ENCODE measurements around the gene B3GNT2.
"Not testable (repeated sequence)": the region's sequence is repeated elsewhere in the genome, so short reads cannot be mapped to it uniquely, and the experiment has no call there.

Gene B3GNT2

GRCh38 chr2:62186156-62186905 is 9.6 kb upstream of the B3GNT2 start:
- no peak for DNase-seq

- DNase-seq = no peak
Measured at GRCh38 chr2:62187246-62187645, 8.7 kb upstream of the B3GNT2 start.

GRCh38 chr2:62188416-62188815 is 7.5 kb upstream of the B3GNT2 start:
- DNase-seq = no peak

GRCh38 chr2:62189196-62189595 is 6.7 kb upstream of the B3GNT2 start:
- no peak for DNase-seq

GRCh38 chr2:62192811-62193210 is 3.1 kb upstream of the B3GNT2 start:
- no peak for DNase-seq

- peak; percentile 36 for DNase-seq
Measured at GRCh38 chr2:62194558-62195420, 1.1 kb upstream of the B3GNT2 start.

- no peak for DNase-seq
Measured at GRCh38 chr2:62196278-62196901, 475 bp downstream of the B3GNT2 start.

- peak; percentile 58 for DNase-seq
Measured at GRCh38 chr2:62197011-62197924, 1.4 kb downstream of the B3GNT2 start.

- peak; percentile 34 for DNase-seq
Measured at GRCh38 chr2:62197925-62198633, 2.2 kb downstream of the B3GNT2 start.

- not testable (repeated sequence) for DNase-seq
Measured at GRCh38 chr2:62198854-62199253, 2.9 kb downstream of the B3GNT2 start.

- no peak for DNase-seq
Measured at GRCh38 chr2:62199392-62200125, 3.6 kb downstream of the B3GNT2 start.

GRCh38 chr2:62200291-62200841 is 4.5 kb downstream of the B3GNT2 start:
- no peak for DNase-seq

GRCh38 chr2:62200868-62201267 is 5.0 kb downstream of the B3GNT2 start:
- DNase-seq = no peak

GRCh38 chr2:62201307-62201706 is 5.4 kb downstream of the B3GNT2 start:
- DNase-seq = no peak

- no peak for DNase-seq
Measured at GRCh38 chr2:62202019-62202722, 6.3 kb downstream of the B3GNT2 start.

GRCh38 chr2:62202729-62203128 is 6.8 kb downstream of the B3GNT2 start:
- DNase-seq = no peak

GRCh38 chr2:62203459-62203858 is 7.5 kb downstream of the B3GNT2 start:
- no peak for DNase-seq

- DNase-seq = no peak
Measured at GRCh38 chr2:62204998-62205496, 9.1 kb downstream of the B3GNT2 start.

GRCh38 chr2:62205554-62205953 is 9.6 kb downstream of the B3GNT2 start:
- DNase-seq = no peak

- DNase-seq = no peak
Measured at GRCh38 chr2:62206024-62206423, 10.1 kb downstream of the B3GNT2 start.

All from hematopoietic multipotent progenitor cell treated with erythropoietin and hydrocortisone succinate and interleukin-3 and kit ligand, for 8 days (in vitro differentiated cells).